ENCODE measurements around the gene C3. TPM values are rescaled to one million over a fixed set of nuclear protein-coding genes. Genes with fewer than 3 reads are reported as not detected.

C3 gene
- total RNA-seq, 4 donors from 2014 or later = 393 to 1,020 (median 677) TPM

DNA sequence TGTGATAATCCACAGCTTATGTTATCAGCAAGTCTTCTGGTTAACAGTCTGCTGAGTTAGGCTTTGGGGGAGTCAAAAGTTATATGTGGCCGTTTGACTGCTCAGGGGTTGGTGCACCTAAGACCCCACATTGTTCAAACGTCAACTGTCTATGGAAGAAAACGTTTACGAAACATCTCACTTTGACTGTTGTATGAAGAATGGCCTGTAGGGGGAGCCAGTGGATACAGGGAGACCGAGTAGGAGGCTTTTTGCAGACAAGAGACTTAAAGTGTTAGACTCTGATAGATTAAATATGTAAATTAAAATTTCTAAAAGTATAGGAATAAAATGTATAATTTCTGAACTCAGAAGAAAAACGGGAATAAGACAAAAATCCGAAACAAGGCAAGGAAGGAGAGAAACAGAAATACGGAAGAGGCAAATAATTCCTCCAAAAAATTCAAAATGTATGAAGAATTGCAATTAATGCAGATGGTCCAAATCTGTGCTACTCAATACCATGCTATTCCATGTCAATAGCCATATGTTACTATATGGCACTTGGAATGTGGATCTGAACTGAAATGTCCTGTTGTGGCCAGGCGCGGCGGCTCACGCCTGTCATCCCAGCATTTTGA, 88.3 kb downstream of the C3 start:
- Histone ChIP-seq H3K27me3 (peaks cover 0 to 24% (median 0%) of the 10 kb centered on the region in 4 donors), H3K36me3 (no peaks in the 10 kb centered on the region), H3K4me3 (no peak overlapping the region), H3K4me1 (peaks cover 0 to 6% (median 1%) of the 10 kb centered on the region in 4 donors), H3K9me3 (no peaks in the 10 kb centered on the region), H3K27ac (replicated peaks in 1 of 4) (no peak overlapping the region)
- DNase-seq (ENCODE audit: extremely low spot score) = no peak
- intact Hi-C loops (cut with DNase I) = loop anchor here (1.0 to 10.0 kb wide), 2 partner anchors 103 to 231 kb away; partner anchors contain the start of genes GPR108 and TRIP10
- no peak for TF ChIP-seq POLR2A (IDR thresholded peaks at IDR 0.05; ENCODE audit: low read depth)
- TF ChIP-seq POLR2AphosphoS5 (IDR thresholded peaks at IDR 0.05) = no peak
- TF ChIP-seq, protein P1, sequence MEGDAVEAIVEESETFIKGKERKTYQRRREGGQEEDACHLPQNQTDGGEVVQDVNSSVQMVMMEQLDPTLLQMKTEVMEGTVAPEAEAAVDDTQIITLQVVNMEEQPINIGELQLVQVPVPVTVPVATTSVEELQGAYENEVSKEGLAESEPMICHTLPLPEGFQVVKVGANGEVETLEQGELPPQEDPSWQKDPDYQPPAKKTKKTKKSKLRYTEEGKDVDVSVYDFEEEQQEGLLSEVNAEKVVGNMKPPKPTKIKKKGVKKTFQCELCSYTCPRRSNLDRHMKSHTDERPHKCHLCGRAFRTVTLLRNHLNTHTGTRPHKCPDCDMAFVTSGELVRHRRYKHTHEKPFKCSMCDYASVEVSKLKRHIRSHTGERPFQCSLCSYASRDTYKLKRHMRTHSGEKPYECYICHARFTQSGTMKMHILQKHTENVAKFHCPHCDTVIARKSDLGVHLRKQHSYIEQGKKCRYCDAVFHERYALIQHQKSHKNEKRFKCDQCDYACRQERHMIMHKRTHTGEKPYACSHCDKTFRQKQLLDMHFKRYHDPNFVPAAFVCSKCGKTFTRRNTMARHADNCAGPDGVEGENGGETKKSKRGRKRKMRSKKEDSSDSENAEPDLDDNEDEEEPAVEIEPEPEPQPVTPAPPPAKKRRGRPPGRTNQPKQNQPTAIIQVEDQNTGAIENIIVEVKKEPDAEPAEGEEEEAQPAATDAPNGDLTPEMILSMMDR (IDR thresholded peaks at IDR 0.05) = peak; percentile 75 to 88 (median 86)
- WGBS = 39% methylated on average over 12 of the region's 12 CpGs

Other genes with a start within 250 kb of the C3 start
- 1 to 10 TPM in 2 of 4 donors, under 1 TPM in 2; 0.13 to 2.8 (median 1.1) TPM for gene DENND1C, start 238.9 kb downstream of the C3 start, total RNA-seq
- gene TUBB4A, start 218.3 kb downstream of the C3 start, total RNA-seq = 1 to 10 TPM; 1.7 to 4.7 (median 3.4) TPM
- 1 to 10 TPM in 1 of 4 donors, under 1 TPM in 2, not detected in 1; 0.29 to 2.7 (median 0.45) TPM for gene TNFSF9, start 189.6 kb downstream of the C3 start, total RNA-seq
- gene CD70, start 129.5 kb downstream of the C3 start, total RNA-seq = under 1 TPM in 2 of 4 donors, not detected in 2; 0.52 to 0.84 TPM
- 1 to 10 TPM in 1 of 4 donors, under 1 TPM in 3; 0.42 to 3.0 (median 0.70) TPM for gene TNFSF14, start 50.5 kb downstream of the C3 start, total RNA-seq
- 10 to 100 TPM; 38.2 to 61.7 (median 48.2) TPM for gene GPR108, start 16.9 kb upstream of the C3 start, total RNA-seq
- 100 to 1,000 TPM in 3 of 4 donors, 10 to 100 TPM in 1; 85.8 to 148 (median 118) TPM for gene TRIP10, start 19.0 kb upstream of the C3 start, total RNA-seq
- under 1 TPM in 2 of 4 donors, not detected in 2; 0.33 to 0.34 TPM for gene SH2D3A, start 46.8 kb upstream of the C3 start, total RNA-seq
- 1 to 10 TPM; 2.9 to 8.0 (median 4.1) TPM for gene VAV1, start 52.1 kb upstream of the C3 start, total RNA-seq
- under 1 TPM in 2 of 4 donors, not detected in 2; 0.17 to 0.33 TPM for gene ADGRE1, start 166.9 kb upstream of the C3 start, total RNA-seq

All from esophagus muscularis mucosa (tissue), 4 donors.